IMR-90 (cell line): ENCODE measurements around the gene NOC2L. TPM values are rescaled to one million over a fixed set of nuclear protein-coding genes. Genes with fewer than 3 reads are reported as not detected.

Source experiments
- ATAC-seq: fragments of 200-7000 bp; cut with Tn5 transposase; 2 replicates; pipeline ENCODE4 v1.9.1; 2020; ENCODE audit warnings: low read depth, mild to moderate bottlenecking, moderate library complexity
- BruUV-seq: library from RNA; stranded (reverse); fragments of 400-500 nt; replicated peaks from 2 replicates; lab custom pipeline; 2021; lab: Mats Ljungman, UMichigan
- CTCF ChIA-PET: fragments of 300-600 bp; formaldehyde crosslinking; extraction: SDS; loops from one replicate; lab custom pipeline; 2021; ENCODE audit warnings: antibody characterized with exemption; lab: Yijun Ruan, JAX
- POLR2A ChIA-PET: fragments of 300-600 bp; sonication (Branson Sonifier 250); formaldehyde crosslinking; loops from one replicate; lab custom pipeline; 2022; ENCODE audit warnings: antibody characterized with exemption; ENCODE audit not compliant: unreplicated experiment; lab: Charles Lee
- DNase-seq: peaks from one replicate; pipeline ENCODE4 v3.0.0; 2013
- H2AFZ ChIP-seq: replicated peaks from 2 replicates; pipeline ENCODE3; 2013; ENCODE audit warnings: low read length, mild to moderate bottlenecking; ENCODE audit not compliant: poor library complexity
- H2AK5ac ChIP-seq: 2 replicates; pipeline ENCODE4 v1.6.1; 2013; ENCODE audit warnings: low read depth, low read length, inconsistent platforms
- H2AK9ac ChIP-seq: replicated peaks from 2 replicates; pipeline ENCODE3; 2013; ENCODE audit warnings: mild to moderate bottlenecking, low read depth, low read length, moderate library complexity; ENCODE audit not compliant: poor library complexity
- H2BK120ac ChIP-seq: 2 replicates; pipeline ENCODE4 v1.6.1; 2013; ENCODE audit warnings: low read depth, low read length, inconsistent platforms
- H2BK15ac ChIP-seq: 3 replicates; pipeline ENCODE4 v1.6.1; 2013; ENCODE audit warnings: low read depth, low read length, inconsistent platforms
- H2BK20ac ChIP-seq: 2 replicates; pipeline ENCODE4 v1.6.1; 2013; ENCODE audit warnings: low read depth, mild to moderate bottlenecking, inconsistent platforms, low read length, moderate library complexity
- H2BK5ac ChIP-seq: 2 replicates; pipeline ENCODE4 v1.6.1; 2013; ENCODE audit warnings: mild to moderate bottlenecking, low read depth, low read length, inconsistent platforms; ENCODE audit not compliant: poor library complexity, severe bottlenecking
- H3K14ac ChIP-seq: replicated peaks from 2 replicates; pipeline ENCODE4 v1.6.1; 2013; ENCODE audit warnings: low read depth, low read length, inconsistent platforms
- H3K18ac ChIP-seq: 2 replicates; pipeline ENCODE4 v1.6.1; 2013; ENCODE audit warnings: low read depth, low read length, control low read depth
- H3K23ac ChIP-seq: 2 replicates; pipeline ENCODE4 v1.6.1; 2013; ENCODE audit warnings: low read depth, low read length, inconsistent platforms
- H3K27ac ChIP-seq: 2 replicates; pipeline ENCODE4 v1.5.1; 2013; ENCODE audit warnings: mild to moderate bottlenecking, control low read depth, low read length; ENCODE audit not compliant: insufficient read depth
- H3K27me3 ChIP-seq: 2 replicates; pipeline ENCODE4 v1.6.1; 2013; ENCODE audit warnings: low read length; ENCODE audit not compliant: control insufficient read depth, insufficient read depth
- H3K36me3 ChIP-seq: 2 replicates; pipeline ENCODE4 v1.6.1; 2013; ENCODE audit warnings: low read length, mixed read lengths; ENCODE audit not compliant: control insufficient read depth, insufficient read depth
- H3K4ac ChIP-seq: 2 replicates; pipeline ENCODE4 v1.6.1; 2013; ENCODE audit warnings: low read depth, low read length, inconsistent platforms
- H3K4me1 ChIP-seq: 2 replicates; pipeline ENCODE4 v1.6.1; 2013; ENCODE audit warnings: low read length, mixed read lengths; ENCODE audit not compliant: control insufficient read depth, insufficient read depth
- H3K4me2 ChIP-seq: 2 replicates; pipeline ENCODE4 v1.6.1; 2013; ENCODE audit warnings: low read depth, mild to moderate bottlenecking, control low read depth, low read length, moderate library complexity
- H3K4me3 ChIP-seq: 2 replicates; pipeline ENCODE4 v1.5.1; 2013; ENCODE audit warnings: low read depth, mild to moderate bottlenecking, control low read depth, low read length, moderate library complexity; ENCODE audit not compliant: insufficient read depth
- H3K56ac ChIP-seq: 2 replicates; pipeline ENCODE4 v1.6.1; 2013; ENCODE audit warnings: low read length, inconsistent platforms; ENCODE audit not compliant: insufficient read depth; ENCODE audit errors: extremely low read depth
- H3K79me1 ChIP-seq, 2 experiments: 2 replicates each; pipeline ENCODE4 v1.6.1; 2013; ENCODE audit warnings: low read length in 2 of 2, inconsistent platforms in 1 of 2, low read depth in 1 of 2
- H3K9ac ChIP-seq: 2 replicates; pipeline ENCODE4 v1.6.1; 2013; ENCODE audit warnings: low read depth, low read length, control low read depth
- H3K9me1 ChIP-seq: 2 replicates; pipeline ENCODE4 v1.6.1; 2013; ENCODE audit warnings: low read length, inconsistent platforms; ENCODE audit not compliant: insufficient read depth
- H3K9me3 ChIP-seq: 2 replicates; pipeline ENCODE4 v1.6.1; 2013; ENCODE audit warnings: low read length; ENCODE audit not compliant: control insufficient read depth, insufficient read depth
- H4K20me1 ChIP-seq: 2 replicates; pipeline ENCODE4 v1.6.1; 2013; ENCODE audit warnings: low read length, inconsistent platforms; ENCODE audit not compliant: insufficient read depth
- H4K5ac ChIP-seq: 2 replicates; pipeline ENCODE4 v1.6.1; 2013; ENCODE audit warnings: mild to moderate bottlenecking, low read depth, low read length, control low read depth
- H4K8ac ChIP-seq, 2 experiments: 2 replicates each; pipeline ENCODE4 v1.6.1; 2013; ENCODE audit warnings: low read depth in 2 of 2, low read length in 2 of 2, control low read depth in 1 of 2, inconsistent platforms in 1 of 2
- H4K91ac ChIP-seq: 2 replicates; pipeline ENCODE4 v1.6.1; 2013; ENCODE audit warnings: low read depth, low read length, inconsistent platforms; ENCODE audit not compliant: insufficient read depth
- BHLHE40 ChIP-seq: fragments of 150-350 bp; IDR thresholded peaks from 2 replicates; pipeline ENCODE4 v1.6.1; 2016; ENCODE audit warnings: mild to moderate bottlenecking, low read depth, low read length
- POLR2A ChIP-seq: IDR thresholded peaks from 2 replicates; pipeline ENCODE4 v1.6.1; 2012; ENCODE audit warnings: mild to moderate bottlenecking, low read depth, low read length
- whole genome bisulfite sequencing, 2 experiments: methylation state at CpG; one replicate each; pipeline versions ENCODE4 v1.1.5 to v1.1.7; 2013; ENCODE audit warnings: missing lambda C conversion rate in 2 of 2; ENCODE audit not compliant: insufficient read length in 1 of 2; ENCODE audit errors: extremely low coverage in 2 of 2; 5-methylcytosine and 5-hydroxymethylcytosine counted together
- dilution Hi-C: fragments of 300-500 bp; cut with HindIII; formaldehyde crosslinking; loops from one replicate; pipeline ENCODE4 v1.14.3; 2018; ENCODE audit warnings: low sequenced_read_pairs; ENCODE audit not compliant: unreplicated experiment
- in situ Hi-C: fragments of 300-500 bp; cut with MboI; formaldehyde crosslinking; loops from 3 replicates; pipeline ENCODE4 v1.14.3; 2019; ENCODE audit warnings: low sequenced_read_pairs, inconsistent platforms, mixed read lengths
- intact Hi-C: fragments of 100-400 bp; cut with micrococcal nuclease; formaldehyde crosslinking; loops from 2 replicates; pipeline ENCODE4 v1.10.0; 2022
- polyA plus RNA-seq, 3 experiments: library from polyadenylated mRNA; depleted of rRNA; stranded (reverse); fragments of >200 nt; gene quantifications; 2 replicates each; pipeline ENCODE4 v1.2.3, GENCODE V29; 2012; ENCODE audit warnings: low replicate concordance in 1 of 3
- total RNA-seq: library from RNA; depleted of rRNA; stranded (reverse); fragments of >200 nt; gene quantifications from 2 replicates; pipeline ENCODE4 v1.2.3, GENCODE V29; 2012

Gene NOC2L
- total and polyA plus RNA-seq, 2 of the 4 experiments (the other 2 are of a cell fraction), result 74.2 to 106 TPM

- Histone ChIP-seq H3K9ac (peak within 1 kb of the TSS; percentile 85), H4K8ac (peak within 1 kb of the TSS; percentile 76 to 89), H3K4me1 (peaks cover 11% of the 10 kb centered on the region), H3K56ac (no peak within 1 kb of the TSS; the same call in 1 of the 2 replicates), H4K5ac (peak within 1 kb of the TSS; percentile 86), H3K9me3 (no peaks in the 10 kb centered on the region), H3K4me3 (peak within 1 kb of the TSS; percentile 92), H3K27me3 (peaks cover 5% of the 10 kb centered on the region; the same call in 1 of the 2 replicates), H2AFZ (peak within 1 kb of the TSS; percentile 91), H3K18ac (peak within 1 kb of the TSS; percentile 77; the same call in 1 of the 2 replicates), H3K4me2 (peak within 1 kb of the TSS; percentile 96), H3K36me3 (peaks cover 20% of the 10 kb centered on the region), H3K23ac (peak within 1 kb of the TSS; percentile 61; the same call in 1 of the 2 replicates), H2AK5ac (peak within 1 kb of the TSS; percentile 94), H4K20me1 (no peaks in the 10 kb centered on the region), H3K9me1 (peaks cover 9% of the 10 kb centered on the region), H2BK5ac (peak within 1 kb of the TSS; percentile 83), H3K27ac (peak within 1 kb of the TSS; percentile 78; the same call in 1 of the 2 replicates), H4K91ac (peak within 1 kb of the TSS; percentile 87), H3K14ac (peak within 1 kb of the TSS; percentile 62), H2AK9ac (peak within 1 kb of the TSS; percentile 93), H2BK120ac (peak within 1 kb of the TSS; percentile 66), H2BK20ac (no peak within 1 kb of the TSS), H2BK15ac (no peak within 1 kb of the TSS; the same call in 2 of the 3 replicates), H3K79me1 (peaks cover 6 to 22% of the 10 kb centered on the region in 2 experiments; a peak in 3 of 4 replicates), H3K4ac (peak within 1 kb of the TSS; percentile 75)
- intact Hi-C loops, result no loop called here
- TF ChIP-seq BHLHE40 (no peak), POLR2A (0 out of 2 replicates have a peak, but pooled peaks have one; percentile 22)
- POLR2A ChIA-PET, result no interaction called here
- 22% methylated on average over 6 of the region's 31 CpGs; no CpG with 5 or more reads in 1 of the 2 experiments for WGBS, 2 experiments
- BruUV-seq, result no TSS peak
- dilution Hi-C loops, result no loop called here
- in situ Hi-C loops, result no loop called here
- ATAC-seq (peak; percentile 60), DNase-seq (peak; percentile 45)
- CTCF ChIA-PET, result no interaction called here
Measured at GRCh38 chr1:966135-966703, 7.2 kb upstream of the NOC2L start, which contains the start of gene PLEKHN1. PLEKHN1 (plus strand) TSS chr1:966482; CDS start chr1:966532, 50 bp downstream.
